ENCODE results near the gene CNKSR1.

The CNKSR1 gene, protein sequence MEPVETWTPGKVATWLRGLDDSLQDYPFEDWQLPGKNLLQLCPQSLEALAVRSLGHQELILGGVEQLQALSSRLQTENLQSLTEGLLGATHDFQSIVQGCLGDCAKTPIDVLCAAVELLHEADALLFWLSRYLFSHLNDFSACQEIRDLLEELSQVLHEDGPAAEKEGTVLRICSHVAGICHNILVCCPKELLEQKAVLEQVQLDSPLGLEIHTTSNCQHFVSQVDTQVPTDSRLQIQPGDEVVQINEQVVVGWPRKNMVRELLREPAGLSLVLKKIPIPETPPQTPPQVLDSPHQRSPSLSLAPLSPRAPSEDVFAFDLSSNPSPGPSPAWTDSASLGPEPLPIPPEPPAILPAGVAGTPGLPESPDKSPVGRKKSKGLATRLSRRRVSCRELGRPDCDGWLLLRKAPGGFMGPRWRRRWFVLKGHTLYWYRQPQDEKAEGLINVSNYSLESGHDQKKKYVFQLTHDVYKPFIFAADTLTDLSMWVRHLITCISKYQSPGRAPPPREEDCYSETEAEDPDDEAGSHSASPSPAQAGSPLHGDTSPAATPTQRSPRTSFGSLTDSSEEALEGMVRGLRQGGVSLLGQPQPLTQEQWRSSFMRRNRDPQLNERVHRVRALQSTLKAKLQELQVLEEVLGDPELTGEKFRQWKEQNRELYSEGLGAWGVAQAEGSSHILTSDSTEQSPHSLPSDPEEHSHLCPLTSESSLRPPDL

DNA sequence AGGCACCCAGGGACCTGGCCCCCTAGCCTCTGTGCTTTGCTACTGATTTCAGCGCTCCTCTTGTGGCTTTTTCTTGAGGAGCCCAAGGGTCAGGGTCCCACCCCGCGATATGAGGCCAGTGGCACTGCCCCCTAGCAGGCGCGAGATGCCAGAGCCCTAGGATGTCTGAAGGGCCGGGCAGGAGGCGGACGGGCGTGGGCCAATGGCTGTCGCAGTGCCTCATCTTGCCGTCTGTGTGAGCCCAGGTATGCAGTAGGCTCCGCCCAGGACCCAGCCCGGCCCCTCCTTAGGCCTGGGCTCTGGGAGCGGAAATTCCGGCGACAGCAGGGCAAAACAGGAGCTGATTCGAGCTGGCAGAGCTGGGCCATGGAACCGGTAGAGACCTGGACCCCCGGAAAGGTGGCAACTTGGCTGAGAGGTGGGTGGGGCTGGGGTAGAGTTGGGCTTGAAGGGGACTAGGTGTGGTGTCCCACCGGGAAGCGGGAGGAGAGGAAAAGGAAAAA, at the start of gene CNKSR1:
Gene CNKSR1, plus strand, starts transcription at position 310 of the 503 bp plus-strand sequence. Its CDS starts 57 bp downstream, at position 367.
- DNase-seq (ENCODE audit: low read depth in 1 of 2, low spot score in 1 of 2), result no peak

DNA sequence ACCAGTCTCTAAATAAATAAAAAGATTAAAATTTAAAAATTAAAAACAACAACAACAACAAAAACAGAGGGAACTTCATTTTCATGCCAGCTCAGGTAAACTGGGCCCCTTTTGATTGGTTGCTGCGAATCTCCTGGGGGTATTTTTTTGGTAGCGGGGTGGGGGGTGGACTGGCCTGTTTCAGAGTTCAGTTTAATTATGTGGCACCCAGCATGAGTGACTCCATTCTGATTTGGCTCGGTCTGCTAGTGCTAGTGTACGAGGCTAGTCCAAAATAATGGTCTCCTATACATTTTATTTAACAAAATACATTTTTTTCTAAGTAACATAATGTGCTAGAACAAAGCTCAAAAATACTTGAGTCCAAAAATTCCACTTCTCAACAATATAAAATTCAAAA, 47.5 kb upstream of the CNKSR1 start:
- DNase-seq (ENCODE audit: low read depth in 1 of 2, low spot score in 1 of 2), result no peak

DNA sequence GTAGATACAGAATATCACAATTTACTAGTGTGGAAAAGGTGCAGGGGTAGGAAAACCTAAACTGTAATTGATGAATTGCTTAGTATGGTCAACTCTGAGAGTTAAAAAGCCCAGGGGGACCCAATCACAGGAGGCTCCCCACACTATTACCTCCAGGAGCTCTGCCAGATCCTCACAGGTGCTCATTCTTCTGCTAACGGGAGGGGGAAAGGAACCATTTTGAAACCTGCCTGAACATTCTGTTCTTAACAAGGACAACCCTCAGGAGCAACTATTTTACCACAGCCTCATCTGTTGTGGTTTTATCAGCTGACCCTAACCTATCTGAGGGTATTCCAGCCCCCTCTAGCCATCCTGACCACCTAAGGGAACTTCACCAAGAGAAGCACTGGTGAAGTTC, 46.6 kb upstream of the CNKSR1 start:
- DNase-seq (ENCODE audit: low read depth in 1 of 2, low spot score in 1 of 2), result no peak

DNA sequence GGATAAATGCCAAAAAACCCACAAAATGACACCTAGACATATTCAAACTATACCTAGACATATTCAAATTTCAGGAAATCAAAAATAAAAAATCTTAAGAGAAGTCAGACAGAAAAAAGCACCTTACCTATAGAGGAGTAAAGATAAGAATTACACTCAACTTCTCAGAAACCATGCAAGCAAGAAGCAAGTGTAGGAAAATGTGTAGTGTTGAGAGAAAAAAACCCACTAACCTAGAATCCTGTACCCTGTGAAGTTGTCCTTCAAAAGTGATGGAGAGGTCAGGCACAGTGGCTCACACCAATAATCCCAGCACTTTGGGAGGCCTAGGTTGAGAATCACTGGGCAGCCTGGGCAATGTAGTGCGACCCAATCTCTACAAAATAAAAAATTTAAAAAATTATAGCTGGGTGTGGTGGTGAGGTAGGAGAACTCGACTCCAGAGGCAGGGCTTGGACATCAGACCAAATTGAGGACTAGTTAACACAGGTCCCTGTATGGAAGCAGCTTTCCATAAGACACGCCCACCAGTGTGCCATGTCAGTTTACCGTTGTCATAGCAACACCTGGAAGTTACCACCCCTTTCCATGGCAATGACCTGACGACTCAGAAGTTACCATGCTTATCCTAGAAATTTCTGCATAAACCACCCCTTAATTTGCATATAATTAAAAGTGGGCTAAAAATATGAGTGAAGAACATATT, 45.0 kb upstream of the CNKSR1 start:
- no peak for DNase-seq (ENCODE audit: low read depth in 1 of 2, low spot score in 1 of 2)

DNA sequence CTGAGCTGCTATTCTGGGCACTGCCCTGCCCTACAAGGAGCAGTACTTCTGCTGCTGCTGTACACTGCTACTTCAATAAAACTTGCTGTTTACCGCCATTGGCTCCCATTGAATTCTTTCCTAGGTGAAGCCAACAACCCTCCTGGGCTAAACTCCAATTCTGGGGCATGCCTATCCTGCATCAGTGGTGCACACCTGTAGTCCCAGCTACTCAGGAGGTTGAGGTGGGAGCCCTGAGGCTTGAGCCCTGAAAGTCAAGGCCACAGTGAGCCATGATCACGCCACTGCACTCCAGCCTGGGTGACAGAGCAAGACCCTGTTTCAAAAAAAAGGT, 44.5 kb upstream of the CNKSR1 start:
- DNase-seq (ENCODE audit: low read depth in 1 of 2, low spot score in 1 of 2), result no peak

DNA sequence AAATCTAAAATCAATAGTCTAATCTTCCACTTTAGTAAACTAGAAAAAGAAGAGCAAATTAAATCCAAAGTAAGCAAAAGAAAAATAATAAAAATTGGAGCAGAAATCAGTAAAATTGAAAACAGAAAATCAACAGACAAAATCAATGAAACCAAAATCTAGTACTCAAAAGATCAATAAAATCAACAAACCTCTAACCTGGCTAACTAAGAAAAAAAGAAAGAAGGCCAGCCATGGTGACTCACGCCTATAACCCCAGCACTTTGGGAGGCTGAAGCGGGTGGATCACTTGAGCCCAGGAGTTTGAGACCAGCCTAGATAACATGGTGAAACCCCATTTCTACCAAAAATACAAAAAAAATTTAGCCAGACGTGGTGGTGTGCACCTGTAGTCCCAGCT, 42.8 kb upstream of the CNKSR1 start:
- DNase-seq (ENCODE audit: low read depth in 1 of 2, low spot score in 1 of 2), result no peak

DNA sequence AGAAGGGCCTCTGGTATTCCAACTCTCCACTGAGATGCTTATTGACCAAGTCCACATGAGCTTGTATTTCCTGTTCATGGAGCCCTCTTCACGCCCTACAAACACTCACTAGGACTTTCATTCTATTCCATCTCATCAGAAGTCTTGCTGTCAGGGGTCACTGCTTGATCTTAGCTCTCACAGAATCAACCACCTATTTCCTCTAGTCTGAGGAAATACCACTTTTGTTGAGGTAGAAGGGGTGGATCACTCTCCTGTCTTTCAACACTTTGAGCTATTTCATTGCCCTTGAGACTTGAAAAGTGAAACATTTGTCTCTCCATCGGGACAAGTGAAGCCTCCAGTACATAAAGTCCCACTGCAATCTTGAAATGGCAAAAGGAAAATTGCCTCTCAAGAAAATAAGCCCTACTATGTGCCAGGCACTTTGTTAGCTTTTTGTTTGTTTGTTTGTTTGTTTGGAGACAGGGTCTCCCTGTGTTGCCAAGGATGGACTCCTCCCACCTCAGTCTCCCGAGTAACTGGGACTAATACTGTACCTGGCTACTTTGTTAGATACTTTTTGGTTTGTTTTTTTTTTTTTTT, 38.2 kb upstream of the CNKSR1 start:
- DNase-seq (ENCODE audit: low read depth in 1 of 2, low spot score in 1 of 2), result no peak

DNA sequence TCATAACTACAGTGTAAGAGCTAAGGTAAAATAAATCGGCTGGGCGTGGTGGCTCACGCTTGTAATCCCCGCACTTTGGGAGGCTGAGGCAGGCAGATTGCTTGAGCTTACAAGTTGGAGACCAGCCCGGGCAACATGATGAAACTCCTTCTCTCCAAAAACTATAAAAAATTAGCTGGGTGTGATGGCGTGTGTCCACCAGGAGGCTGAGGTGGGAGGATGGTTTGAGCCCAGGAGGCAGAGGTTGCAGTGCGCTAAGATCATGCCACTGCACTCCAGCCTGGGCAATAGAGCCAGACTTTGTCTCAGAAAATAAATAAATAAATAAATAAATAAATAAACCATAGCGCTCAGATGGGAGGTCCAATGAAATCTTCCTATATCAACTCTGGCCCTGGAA, 35.1 kb upstream of the CNKSR1 start:
- DNase-seq (ENCODE audit: low read depth in 1 of 2, low spot score in 1 of 2), result no peak

DNA sequence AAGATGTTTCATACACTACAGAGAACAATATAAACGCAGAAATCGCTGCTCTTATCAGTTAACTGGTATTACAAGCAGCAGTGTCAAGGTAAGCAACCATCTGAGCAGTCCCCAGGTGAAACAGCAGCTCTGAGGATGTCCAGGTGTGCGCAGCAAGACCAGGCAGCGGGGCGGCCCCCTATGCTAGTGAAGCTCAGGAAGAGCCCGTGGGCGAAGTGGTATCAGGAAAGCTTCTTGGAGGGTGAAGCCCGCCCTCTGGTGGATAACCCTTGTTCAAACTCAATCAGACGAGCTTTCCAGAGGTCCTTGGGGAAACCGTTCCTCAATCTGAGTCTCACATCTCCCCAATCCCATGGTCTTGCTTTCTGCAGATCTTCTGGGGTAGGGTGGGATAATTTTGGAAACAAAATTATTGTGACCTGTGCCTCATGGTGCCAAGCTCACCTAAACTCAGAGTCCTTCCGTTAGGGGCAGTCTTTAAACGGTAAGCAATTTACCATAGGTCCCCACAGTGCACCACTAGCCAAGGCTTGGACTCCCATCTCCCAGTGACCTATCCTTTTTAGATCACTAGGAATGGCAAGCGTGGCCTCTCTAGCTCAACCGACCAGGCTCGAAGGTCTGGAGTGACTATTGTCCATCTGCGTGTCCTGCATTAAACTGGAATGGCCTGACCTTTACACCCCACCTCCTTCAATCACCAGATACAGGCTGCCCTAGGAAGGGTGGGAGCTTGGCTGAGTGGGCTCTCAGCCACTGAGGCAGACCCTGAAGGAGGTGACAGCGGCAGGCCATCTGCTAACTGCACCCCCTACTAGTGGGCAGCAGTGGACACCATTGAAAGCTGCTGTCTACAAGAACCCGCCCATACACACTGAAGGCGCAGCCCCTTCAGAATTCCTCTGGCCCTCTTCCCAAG, 32.0 kb upstream of the CNKSR1 start:
- peak; percentile 46 to 69 for DNase-seq (ENCODE audit: low read depth in 1 of 2, low spot score in 1 of 2)

DNA sequence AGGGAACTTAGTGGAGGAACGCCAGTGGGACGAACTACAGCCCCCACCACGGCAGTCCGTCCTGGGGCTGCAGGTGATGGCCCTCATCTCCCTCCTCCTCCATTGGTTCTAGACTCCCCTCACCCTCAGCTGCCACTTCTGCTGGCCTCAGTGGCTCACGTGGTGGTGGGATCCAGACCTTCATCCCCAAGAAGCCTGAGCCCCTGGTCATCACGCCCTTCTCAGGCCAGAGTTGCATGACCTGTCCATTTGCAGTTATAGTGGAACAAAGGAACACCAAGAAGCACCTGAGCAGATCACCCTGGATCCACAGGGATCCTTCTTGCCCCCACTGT, 31.4 kb upstream of the CNKSR1 start:
- no peak for DNase-seq (ENCODE audit: low read depth in 1 of 2, low spot score in 1 of 2)

DNA sequence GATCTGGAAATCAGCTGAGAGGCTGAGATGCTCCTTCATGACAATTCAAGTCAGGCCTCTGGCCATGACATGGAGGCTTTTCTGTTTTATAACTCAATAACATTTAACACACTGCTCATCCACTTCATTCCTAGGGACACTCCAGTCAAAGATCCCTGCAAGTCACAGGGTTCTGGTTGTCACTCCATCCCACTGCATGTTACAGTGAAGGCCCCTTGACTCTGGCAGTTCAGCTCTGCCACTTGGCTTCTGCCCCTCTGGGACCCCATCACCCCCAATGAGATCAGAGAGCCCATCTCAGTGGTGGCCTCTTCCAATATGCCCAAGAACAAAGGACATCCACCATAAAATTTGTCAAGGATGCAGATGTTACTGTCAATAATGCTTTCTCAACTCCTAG, 28.4 kb upstream of the CNKSR1 start:
- no peak for DNase-seq (ENCODE audit: low read depth in 1 of 2, low spot score in 1 of 2)

DNA sequence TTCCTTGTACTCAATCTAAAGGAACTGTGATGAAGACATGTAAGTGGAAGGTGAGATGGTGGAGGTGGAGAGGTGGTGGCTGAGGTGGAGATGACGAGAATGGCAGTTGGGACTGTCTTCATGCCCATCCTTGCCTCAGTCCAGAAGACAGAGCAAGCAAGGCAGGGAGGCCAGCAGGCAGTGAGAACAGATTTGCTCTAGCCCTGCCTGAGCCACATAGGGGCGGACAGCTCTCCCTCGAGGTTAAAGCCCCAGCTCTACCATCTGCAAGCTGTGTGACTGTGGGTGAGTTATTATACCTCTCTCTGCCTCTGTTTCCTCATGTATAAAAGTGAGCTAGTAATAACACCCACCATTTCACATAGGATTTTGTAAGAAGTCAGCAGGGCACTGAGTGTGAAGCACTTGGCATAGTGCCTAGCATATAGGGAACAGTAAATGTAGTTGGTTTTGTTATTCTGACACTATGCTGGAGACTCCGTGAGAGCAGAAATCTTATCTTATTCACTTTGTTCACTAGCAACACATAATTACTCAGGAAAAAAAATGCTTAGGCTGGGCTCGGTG, 23.2 kb upstream of the CNKSR1 start:
- DNase-seq (ENCODE audit: low read depth in 1 of 2, low spot score in 1 of 2), result no peak

DNA sequence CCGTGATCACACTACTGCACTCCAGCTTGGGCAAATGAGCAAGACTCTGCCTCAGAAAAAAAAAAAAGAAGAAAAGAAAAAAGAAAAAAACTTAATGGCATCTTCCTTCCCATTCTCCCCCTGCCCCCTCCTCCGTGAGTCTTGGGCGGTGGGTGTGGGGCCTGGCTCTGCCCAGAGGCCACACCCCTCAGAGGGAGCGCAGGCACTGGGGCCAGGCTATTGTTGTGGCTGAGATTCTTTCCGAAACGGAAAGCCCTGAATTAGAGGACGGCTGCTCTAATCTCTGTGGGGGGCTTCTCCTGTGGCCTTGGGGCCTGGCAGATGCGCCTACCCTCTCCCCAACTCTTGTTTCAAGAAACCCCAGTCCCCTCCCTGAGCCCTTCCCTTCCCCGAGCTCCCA, 22.5 kb upstream of the CNKSR1 start:
- no peak for DNase-seq (ENCODE audit: low read depth in 1 of 2, low spot score in 1 of 2)

DNA sequence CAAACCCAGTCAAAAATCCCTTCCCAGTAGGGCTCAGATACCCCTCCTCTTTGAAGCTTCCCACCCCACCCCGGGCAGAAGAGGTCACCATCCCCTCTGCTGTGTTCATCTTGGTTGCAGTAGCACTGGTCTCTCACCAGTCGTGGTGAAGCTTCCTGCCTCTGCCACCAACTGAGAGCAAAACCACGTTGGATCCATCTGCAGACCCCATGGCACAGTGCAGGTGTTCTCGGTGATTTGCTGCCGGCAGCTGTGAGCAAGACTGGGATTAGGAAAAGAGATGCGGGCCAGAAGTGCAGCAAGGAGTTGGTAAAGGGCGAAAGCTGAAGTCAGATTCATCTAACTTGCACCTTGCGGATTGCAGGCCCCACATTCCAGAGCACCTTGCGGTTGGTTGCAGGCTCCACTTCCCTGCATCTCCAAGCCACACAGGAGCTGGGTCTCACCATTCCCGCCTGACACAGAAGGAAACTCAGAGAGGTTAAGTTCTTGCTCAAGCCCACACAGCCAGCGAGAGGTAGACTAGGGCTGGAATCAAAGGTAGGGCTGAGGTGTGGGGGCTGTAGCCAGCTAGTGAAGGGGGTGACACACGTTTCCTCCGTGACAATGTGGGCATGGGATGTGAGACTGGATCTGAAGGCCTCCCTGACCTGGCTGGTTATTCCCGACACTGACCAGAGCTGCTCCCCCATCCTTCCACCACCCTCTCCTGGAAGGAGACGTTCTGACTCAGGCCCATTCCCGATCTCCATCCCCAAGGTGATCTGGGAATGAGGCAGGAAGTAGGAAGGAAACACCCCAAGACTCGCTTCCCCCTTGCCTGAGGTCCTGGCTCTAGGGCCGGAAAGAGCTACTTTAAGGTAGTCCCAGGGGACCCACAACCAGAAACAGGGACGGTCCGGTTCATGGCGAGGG, 21.7 kb upstream of the CNKSR1 start:
- DNase-seq (ENCODE audit: low read depth in 1 of 2, low spot score in 1 of 2), result no peak

DNA sequence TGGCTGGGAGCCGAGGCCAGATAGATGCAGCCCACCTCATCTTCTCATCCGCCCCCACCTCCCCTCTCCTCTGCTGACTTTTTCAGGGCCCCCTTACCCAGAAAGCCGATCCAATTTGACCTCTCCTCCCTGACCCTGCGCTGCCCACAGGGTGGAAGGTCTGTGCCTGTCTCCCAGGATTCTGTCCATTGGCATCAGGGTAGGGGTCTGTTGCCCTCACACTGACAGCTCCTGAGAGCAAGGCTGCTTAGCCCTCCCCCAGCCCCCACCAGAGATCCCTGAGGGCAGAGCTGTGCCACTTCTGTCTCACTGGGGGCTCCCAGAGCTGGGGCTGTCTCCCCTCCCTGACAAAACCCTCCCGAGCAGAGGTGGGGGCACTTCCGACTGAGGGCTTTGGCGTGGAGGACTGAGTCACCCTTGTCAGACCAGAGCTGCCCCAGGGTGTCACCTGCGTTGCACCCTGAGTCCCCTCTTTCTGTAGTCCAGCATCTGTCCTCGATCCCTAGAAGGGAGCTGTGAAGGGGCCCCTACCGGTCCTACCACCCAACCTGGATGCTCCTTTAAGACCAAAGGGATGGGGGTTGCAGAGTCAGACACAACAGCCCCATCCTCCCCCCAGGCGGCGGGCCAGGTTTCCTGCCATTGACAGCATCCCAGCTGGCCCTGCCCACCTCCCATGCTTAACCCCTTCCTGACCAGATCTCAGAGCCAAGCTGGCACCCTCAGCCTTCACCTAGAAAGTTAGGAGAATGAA, 20.8 kb upstream of the CNKSR1 start:
- DNase-seq (ENCODE audit: low read depth in 1 of 2, low spot score in 1 of 2), result no peak

DNA sequence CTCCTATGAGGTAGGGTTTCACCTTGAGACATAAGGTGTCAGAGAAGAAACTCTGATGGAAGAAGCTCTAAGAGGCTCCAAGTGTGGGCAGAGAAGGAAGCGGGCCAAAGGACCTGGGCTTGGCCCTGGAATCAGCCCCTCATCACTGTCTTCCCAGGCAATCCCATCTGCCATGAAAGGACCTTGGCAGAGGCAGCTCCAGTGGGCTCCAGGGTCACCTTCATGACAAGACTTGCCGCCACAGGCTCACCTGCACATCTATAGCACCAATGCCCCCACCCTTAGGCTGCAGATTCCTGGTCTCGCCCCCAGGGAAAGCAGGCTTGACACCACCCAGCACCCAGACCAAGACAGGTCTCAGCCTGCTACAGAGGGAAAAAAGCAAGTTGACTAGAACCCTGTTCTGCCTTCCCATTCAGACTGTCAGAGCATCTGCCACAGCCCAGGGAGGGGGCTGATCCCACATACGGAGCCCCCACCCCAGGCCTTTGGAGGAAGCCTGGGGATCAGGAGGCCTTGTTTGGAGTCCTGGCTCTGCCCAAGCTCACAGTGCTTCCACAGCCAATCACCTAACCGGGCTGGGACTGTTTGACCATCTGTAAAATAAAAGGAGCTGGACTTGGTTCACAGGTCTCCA, 18.9 kb upstream of the CNKSR1 start:
- DNase-seq (ENCODE audit: low read depth in 1 of 2, low spot score in 1 of 2), result no peak

DNA sequence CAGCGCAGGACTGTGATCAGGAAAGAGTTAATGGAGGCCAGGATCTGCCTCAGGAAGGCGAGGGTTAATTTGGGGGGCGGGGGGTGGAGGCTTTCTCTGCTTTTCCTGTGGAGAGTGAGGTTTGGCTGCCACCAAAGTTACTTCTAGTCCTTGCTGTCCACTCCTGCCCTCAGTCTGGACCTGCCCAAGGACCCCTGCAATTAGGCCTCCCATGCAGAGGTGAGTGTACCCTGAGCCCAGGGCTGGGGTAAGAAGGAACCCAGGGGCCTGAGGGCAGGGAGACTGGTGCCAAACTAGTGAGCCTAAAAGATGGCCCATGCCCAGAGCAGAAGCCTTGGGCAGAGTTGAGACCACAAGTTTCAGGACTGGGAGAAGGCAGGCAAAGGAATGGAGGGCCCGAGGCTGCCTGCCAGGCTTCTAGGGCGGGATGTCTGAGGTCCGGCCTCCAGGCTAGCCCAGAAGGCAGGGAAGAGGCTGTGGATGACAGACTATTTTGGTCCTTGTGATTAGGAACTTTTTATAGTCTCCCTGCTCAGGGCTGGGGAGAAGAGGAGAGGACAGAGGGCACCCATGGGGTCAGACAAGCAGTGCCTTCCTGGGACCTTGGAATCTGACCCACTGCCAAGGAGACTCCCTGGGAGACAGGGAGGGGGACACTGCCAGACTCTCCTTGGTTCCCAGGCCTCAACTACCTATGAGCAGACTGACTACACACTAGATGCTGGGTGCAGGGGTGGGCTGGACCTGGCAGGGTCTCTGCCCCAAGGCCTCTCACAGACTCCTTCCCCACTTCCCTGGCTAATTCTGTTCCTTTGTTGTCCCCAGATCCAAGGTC, 18.2 kb upstream of the CNKSR1 start, which contains the start of gene FAM110D:
Gene FAM110D, plus strand, starts transcription at position 172 of the 835 bp plus-strand sequence. CDS start 2,213 bp downstream, outside the sequence.
- DNase-seq (ENCODE audit: low read depth in 1 of 2, low spot score in 1 of 2), result no peak

Measured in activated T-helper 1 cell treated with anti-CD3 and anti-CD28 coated beads, Interleukin-2, amount 50 U/mL, for 16 hours (primary cell).